ENCODE measurements around the gene C6orf132. TPM values are rescaled to one million over a fixed set of nuclear protein-coding genes. Genes with fewer than 3 reads are reported as not detected.

The C6orf132 gene
- total and polyA plus RNA-seq, 9 of the 15 experiments (the other 6 are each of a cell fraction or from before 2014, with no cell fraction given): 0.06 to 0.35 (median 0.14) TPM

DNA sequence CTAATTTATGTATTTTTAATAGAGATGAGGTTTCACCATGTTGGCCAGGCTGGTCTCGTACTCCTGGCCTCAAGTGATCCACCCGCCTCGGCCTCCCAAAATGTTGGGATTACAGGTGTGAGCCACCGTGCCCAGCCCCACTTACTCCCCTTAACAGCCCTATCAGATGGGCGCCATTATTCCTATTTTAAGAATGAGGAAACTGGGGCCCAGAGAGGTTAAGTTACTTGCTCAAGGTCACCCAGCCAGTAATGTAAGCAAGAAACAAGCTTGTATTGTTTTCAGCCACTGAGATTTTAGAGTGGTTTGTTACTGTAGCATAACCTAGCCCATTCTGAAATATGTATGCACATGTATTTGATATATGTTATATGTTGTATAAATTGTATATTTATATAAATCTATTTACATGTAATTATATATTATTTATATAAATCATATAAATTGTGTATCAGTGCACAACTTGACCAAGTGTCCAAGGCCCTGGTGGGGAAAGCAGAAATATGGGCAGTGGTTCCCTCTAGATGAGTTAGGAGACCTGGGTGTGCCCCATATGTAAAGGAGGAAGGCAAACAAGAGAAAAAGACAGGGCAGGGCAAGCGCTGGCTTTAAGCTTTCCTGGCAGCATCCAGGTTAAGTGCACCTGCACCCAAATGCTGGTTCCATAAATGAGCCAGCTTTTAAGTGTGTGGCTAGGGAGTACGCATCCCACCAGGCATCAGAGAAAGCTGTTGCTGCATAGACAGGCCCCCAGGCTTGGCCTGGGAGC, 29.6 kb upstream of the C6orf132 start:
- ATAC-seq: no peak
- intact Hi-C loops (cut with micrococcal nuclease) (no loop called here), in situ Hi-C loops (cut with MboI) (no loop called here)
- no peaks in the 10 kb centered on the region for H3K27me3 ChIP-seq (ENCODE audit: control insufficient read depth in 2 of 2, insufficient read depth in 2 of 2, low read length in 2 of 2)
- FAIRE-seq: no peak
- BruUV-seq (replicated peaks): no TSS peak
- H3K4me3 ChIP-seq: no peak overlapping the region
- H3K4me2 ChIP-seq (ENCODE audit: insufficient read depth, low read length): no peak overlapping the region
- no peaks in the 10 kb centered on the region for H3K9me1 ChIP-seq (ENCODE audit: control insufficient read depth, insufficient read depth, low read length)
- H2AFZ ChIP-seq (ENCODE audit: low read depth, low read length): no peak overlapping the region
- WGBS (ENCODE audit: insufficient coverage, low coverage, missing lambda C conversion rate): 57% methylated on average over 7 of the region's 7 CpGs
- H4K20me1 ChIP-seq (replicated peaks; ENCODE audit: control insufficient read depth, insufficient read depth, low read length): no peaks in the 10 kb centered on the region
- H3K9me3 ChIP-seq (replicated peaks; ENCODE audit: control insufficient read depth, insufficient read depth, low read depth, low read length): no peaks in the 10 kb centered on the region; the same call in 1 of the 2 replicates
- H3K36me3 ChIP-seq (ENCODE audit: control insufficient read depth, insufficient read depth, low read length): no peaks in the 10 kb centered on the region
- no peak for DNase-seq (ENCODE audit: extremely low read depth in 1 of 4, low spot score in 3 of 4)
- ChIA-PET POLR2A (interaction anchor here (1.0 to 3.5 kb wide), 3 partner anchors 11 to 42 kb away, joined by 3 to 11 read pairs (median 7); partner anchors contain the start of gene GUCA1B), CTCF (ENCODE audit: low intra/inter-chr PET ratio) (no interaction called here)
- no peaks in the 10 kb centered on the region for H3K79me2 ChIP-seq (ENCODE audit: control insufficient read depth, insufficient read depth, low read length)
- H3K4me1 ChIP-seq (replicated peaks in 1 of 2; ENCODE audit: control insufficient read depth in 2 of 2, insufficient read depth in 2 of 2, low read length in 2 of 2): peaks cover 0 to 5% of the 10 kb centered on the region in 2 experiments; a peak in 1 of 5 replicates
- H3K27ac ChIP-seq (ENCODE audit: extremely low read depth, low read depth, low read length): no peak overlapping the region
- no peak overlapping the region for H3K9ac ChIP-seq (ENCODE audit: insufficient read depth in 1 of 2, low read depth in 2 of 2, low read length in 2 of 2)
- TF ChIP-seq ZFP36 (IDR thresholded peaks at IDR 0.05; ENCODE audit: low read depth, low read length, partially characterized antibody) (peak; percentile 79), RBM25 (IDR thresholded peaks at IDR 0.05; ENCODE audit: low read depth, low read length, severe bottlenecking) (peak; percentile 75), RBBP5 (IDR thresholded peaks at IDR 0.05; ENCODE audit: borderline replicate concordance, insufficient read depth, low read length, poor library complexity, severe bottlenecking) (no peak), ZNF174 (CRISPR knock-in tag; IDR thresholded peaks at IDR 0.05) (no peak), ZC3H4 (CRISPR knock-in tag; IDR thresholded peaks at IDR 0.05; ENCODE audit: borderline replicate concordance) (no peak), BCOR (IDR thresholded peaks at IDR 0.05) (peak; percentile 86), KDM1A (IDR thresholded peaks at IDR 0.05) (peak; percentile 20 to 57; a peak in 3 of 4 replicates), ZNF311 (CRISPR knock-in tag; IDR thresholded peaks at IDR 0.05) (no peak), ZNF589 (CRISPR knock-in tag; IDR thresholded peaks at IDR 0.05; ENCODE audit: low read depth) (no peak), ZNF184 (CRISPR knock-in tag; IDR thresholded peaks at IDR 0.05) (no peak), GTF2E2 (tag; IDR thresholded peaks at IDR 0.05) (no peak)
- TF ChIP-seq, protein P1, sequence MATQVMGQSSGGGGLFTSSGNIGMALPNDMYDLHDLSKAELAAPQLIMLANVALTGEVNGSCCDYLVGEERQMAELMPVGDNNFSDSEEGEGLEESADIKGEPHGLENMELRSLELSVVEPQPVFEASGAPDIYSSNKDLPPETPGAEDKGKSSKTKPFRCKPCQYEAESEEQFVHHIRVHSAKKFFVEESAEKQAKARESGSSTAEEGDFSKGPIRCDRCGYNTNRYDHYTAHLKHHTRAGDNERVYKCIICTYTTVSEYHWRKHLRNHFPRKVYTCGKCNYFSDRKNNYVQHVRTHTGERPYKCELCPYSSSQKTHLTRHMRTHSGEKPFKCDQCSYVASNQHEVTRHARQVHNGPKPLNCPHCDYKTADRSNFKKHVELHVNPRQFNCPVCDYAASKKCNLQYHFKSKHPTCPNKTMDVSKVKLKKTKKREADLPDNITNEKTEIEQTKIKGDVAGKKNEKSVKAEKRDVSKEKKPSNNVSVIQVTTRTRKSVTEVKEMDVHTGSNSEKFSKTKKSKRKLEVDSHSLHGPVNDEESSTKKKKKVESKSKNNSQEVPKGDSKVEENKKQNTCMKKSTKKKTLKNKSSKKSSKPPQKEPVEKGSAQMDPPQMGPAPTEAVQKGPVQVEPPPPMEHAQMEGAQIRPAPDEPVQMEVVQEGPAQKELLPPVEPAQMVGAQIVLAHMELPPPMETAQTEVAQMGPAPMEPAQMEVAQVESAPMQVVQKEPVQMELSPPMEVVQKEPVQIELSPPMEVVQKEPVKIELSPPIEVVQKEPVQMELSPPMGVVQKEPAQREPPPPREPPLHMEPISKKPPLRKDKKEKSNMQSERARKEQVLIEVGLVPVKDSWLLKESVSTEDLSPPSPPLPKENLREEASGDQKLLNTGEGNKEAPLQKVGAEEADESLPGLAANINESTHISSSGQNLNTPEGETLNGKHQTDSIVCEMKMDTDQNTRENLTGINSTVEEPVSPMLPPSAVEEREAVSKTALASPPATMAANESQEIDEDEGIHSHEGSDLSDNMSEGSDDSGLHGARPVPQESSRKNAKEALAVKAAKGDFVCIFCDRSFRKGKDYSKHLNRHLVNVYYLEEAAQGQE (IDR thresholded peaks at IDR 0.05; ENCODE audit: borderline replicate concordance): no peak
- TF ChIP-seq, protein P1 (CRISPR knock-in tag; IDR thresholded peaks at IDR 0.05; ENCODE audit: low read depth): no peak

Data from K562 (cell line).